K562 (cell line): ENCODE measurements around the gene ZBTB42. TPM values are rescaled to one million over a fixed set of nuclear protein-coding genes. Genes with fewer than 3 reads are reported as not detected.

ENCODE experiments used
- DEAF1 ChIP-seq: fragments of 450-650 bp; formaldehyde crosslinking; IDR thresholded peaks from 2 replicates; pipeline ENCODE4 v1.4.0; 2020; ENCODE audit warnings: mild to moderate bottlenecking, moderate library complexity
- ETV5 ChIP-seq: sonication (generic); formaldehyde crosslinking; IDR thresholded peaks from 2 replicates; pipeline ENCODE4 v1.4.0; 2020; ENCODE audit warnings: low read depth, mild to moderate bottlenecking, missing genetic modification reagents
- HDAC1 ChIP-seq, 2 experiments: fragments of 450-650 bp; IDR thresholded peaks; 2 replicates each; pipeline ENCODE4 v1.6.1; 2016 to 2017; ENCODE audit warnings: inconsistent platforms in 1 of 2, mild to moderate bottlenecking in 1 of 2, moderate library complexity in 1 of 2
- MNT ChIP-seq, 2 experiments: fragments of 450-650 bp; conservative IDR thresholded peaks; 2 replicates each; pipeline ENCODE4 v1.6.1; 2017; ENCODE audit warnings: mild to moderate bottlenecking in 2 of 2, moderate library complexity in 2 of 2
- RB1 ChIP-seq: fragments of 450-650 bp; IDR thresholded peaks from 2 replicates; pipeline ENCODE4 v1.6.1; 2017; ENCODE audit warnings: low read depth, mild to moderate bottlenecking
- RBM22 ChIP-seq: fragments of 200-400 bp; formaldehyde crosslinking; IDR thresholded peaks from 2 replicates; pipeline ENCODE4 v1.6.1; 2018; ENCODE audit warnings: low read length, low read depth; ENCODE audit not compliant: poor library complexity, severe bottlenecking
- SIN3A ChIP-seq, 2 experiments: fragments of 150-350 bp in 1 of 2; IDR thresholded peaks; 2 replicates each; pipeline ENCODE4 v1.6.1; 2011 to 2016; ENCODE audit warnings: borderline replicate concordance in 2 of 2, low read depth in 2 of 2, low read length in 2 of 2, mild to moderate bottlenecking in 2 of 2, moderate library complexity in 2 of 2; ENCODE audit not compliant: control insufficient read depth in 1 of 2
- SMARCA5 ChIP-seq: fragments of 450-650 bp; IDR thresholded peaks from 2 replicates; pipeline ENCODE4 v1.6.1; 2016
- polyA plus RNA-seq, 8 experiments: library from polyadenylated mRNA; depleted of rRNA in 4 of 8; stranded (reverse) in 5 of 8; unstranded in 3 of 8; fragments of >200 nt; fragmentation: Nextera tagmentation in 2 of 8; fragmentation: Illumina TruSeq in 1 of 8; extraction: Ambion mirVana in 2 of 8; extraction: Trizol in 1 of 8; gene quantifications; 2 replicates each; pipeline versions ENCODE4 v1.2.1 to v1.2.3, GENCODE V29; 2011 to 2014; ENCODE audit warnings: inconsistent platforms in 1 of 8, missing spikeins in 1 of 8
- total RNA-seq, 7 experiments: library from RNA; depleted of rRNA in 6 of 7; stranded (reverse); fragments of >200 nt in 6 of 7; fragmentation: Illumina TruSeq in 2 of 7; extraction: Trizol in 2 of 7; gene quantifications; 2 replicates each; pipeline versions ENCODE4 v1.2.1 to v1.2.3, GENCODE V29; 2011 to 2021; ENCODE audit warnings: low replicate concordance in 1 of 7
- TF ChIP-seq, protein P1 (sequence below), 2 experiments: fragments of 450-650 bp; IDR thresholded peaks; 2 replicates each; pipeline ENCODE4 v1.6.1; 2016; ENCODE audit warnings: mild to moderate bottlenecking in 2 of 2, borderline replicate concordance in 1 of 2, low read depth in 1 of 2, moderate library complexity in 1 of 2
- TF ChIP-seq, protein P2 (sequence below): fragments of 450-650 bp; formaldehyde crosslinking; IDR thresholded peaks from 2 replicates; pipeline ENCODE4 v1.4.0; 2022; ENCODE audit warnings: mild to moderate bottlenecking, moderate library complexity
- TF ChIP-seq, protein P3 (sequence below): fragments of 250-450 bp; sonication (Bioruptor Pico); IDR thresholded peaks from 2 replicates; pipeline ENCODE4 v1.8.0; 2022; ENCODE audit warnings: inconsistent platforms

ZBTB42 gene
- total and polyA plus RNA-seq, 9 of the 15 experiments (the other 6 are each of a cell fraction or from before 2014, with no cell fraction given), result 0.03 to 8.5 (median 2.4) TPM

GRCh38 chr14:104752735-104753527 lies 48.0 kb upstream of the ZBTB42 start, which contains the start of gene SIVA1 (continued):
- TF ChIP-seq, protein P1, sequence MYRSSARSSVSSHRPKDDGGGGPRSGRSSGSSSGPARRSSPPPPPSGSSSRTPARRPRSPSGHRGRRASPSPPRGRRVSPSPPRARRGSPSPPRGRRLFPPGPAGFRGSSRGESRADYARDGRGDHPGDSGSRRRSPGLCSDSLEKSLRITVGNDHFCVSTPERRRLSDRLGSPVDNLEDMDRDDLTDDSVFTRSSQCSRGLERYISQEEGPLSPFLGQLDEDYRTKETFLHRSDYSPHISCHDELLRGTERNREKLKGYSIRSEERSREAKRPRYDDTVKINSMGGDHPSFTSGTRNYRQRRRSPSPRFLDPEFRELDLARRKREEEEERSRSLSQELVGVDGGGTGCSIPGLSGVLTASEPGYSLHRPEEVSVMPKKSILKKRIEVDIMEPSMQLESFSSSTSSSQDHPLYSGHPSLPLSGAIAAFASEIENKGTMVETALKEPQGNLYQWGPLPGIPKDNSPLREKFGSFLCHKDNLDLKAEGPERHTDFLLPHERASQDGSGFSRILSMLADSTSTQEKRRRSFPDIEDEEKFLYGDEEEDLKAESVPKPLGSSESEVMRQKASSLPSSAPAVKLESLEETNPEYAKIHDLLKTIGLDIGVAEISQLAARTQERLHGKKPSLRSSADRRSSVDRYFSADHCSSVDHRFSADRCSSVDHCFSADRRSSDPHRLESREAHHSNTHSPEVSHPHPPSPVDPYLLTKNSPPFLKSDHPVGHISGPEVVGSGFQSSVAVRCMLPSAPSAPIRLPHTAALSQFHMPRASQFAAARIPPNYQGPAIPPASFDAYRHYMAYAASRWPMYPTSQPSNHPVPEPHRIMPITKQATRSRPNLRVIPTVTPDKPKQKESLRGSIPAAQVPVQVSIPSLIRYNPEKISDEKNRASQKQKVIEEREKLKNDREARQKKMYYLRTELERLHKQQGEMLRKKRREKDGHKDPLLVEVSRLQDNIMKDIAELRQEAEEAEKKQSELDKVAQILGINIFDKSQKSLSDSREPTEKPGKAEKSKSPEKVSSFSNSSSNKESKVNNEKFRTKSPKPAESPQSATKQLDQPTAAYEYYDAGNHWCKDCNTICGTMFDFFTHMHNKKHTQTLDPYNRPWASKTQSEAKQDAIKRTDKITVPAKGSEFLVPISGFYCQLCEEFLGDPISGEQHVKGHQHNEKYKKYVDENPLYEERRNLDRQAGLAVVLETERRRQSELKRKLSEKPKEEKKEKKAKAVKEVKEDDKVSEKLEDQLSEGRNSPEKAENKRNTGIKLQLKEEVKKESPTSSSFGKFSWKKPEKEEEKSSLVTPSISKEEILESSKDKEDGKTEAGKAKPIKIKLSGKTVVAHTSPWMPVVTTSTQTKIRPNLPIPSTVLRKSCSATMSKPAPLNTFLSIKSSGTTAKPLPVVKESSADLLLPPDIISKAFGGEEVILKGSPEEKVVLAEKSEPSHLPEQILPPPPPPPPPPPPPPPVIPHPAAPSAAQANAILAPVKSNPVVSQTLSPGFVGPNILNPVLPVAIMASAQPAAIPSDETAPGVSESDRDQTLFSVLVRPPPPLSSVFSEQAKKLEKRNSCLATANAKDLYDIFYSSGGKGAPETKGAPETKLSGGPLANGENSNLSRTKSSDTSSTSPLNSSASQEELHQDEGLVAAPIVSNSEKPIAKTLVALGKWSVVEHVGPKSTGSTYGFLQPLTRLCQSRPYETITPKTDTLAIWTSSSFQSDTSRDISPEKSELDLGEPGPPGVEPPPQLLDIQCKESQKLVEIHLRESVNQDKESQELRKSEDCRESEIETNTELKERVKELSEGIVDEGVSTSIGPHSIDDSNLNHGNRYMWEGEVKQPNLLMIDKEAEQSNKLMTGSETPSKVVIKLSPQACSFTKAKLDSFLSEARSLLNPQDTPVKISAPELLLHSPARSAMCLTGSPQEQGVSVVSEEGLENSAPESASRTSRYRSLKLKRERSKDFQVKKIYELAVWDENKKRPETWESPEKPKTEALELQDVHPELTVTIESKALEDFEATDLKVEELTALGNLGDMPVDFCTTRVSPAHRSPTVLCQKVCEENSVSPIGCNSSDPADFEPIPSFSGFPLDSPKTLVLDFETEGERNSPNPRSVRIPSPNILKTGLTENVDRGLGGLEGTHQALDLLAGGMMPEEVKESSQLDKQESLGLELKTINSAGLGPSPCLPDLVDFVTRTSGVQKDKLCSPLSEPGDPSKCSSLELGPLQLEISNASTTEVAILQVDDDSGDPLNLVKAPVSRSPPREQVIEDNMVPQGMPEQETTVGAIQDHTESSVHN (IDR thresholded peaks at IDR 0.05; ENCODE audit: borderline replicate concordance in 1 of 2, low read depth in 1 of 2), result no peak
- TF ChIP-seq ETV5 (0 out of 2 replicates have a peak, but pooled peaks have one; percentile 44), MNT (conservative IDR thresholded peaks at IDR 0.05) (peak; percentile 60 to 78; a peak in 3 of 4 replicates), HDAC1 (IDR thresholded peaks at IDR 0.05) (peak in 1 of 2 experiments; percentile 85; a peak in 2 of 4 replicates), RB1 (peak; percentile 34; the same call in 1 of the 2 replicates), SIN3A (IDR thresholded peaks at IDR 0.05; ENCODE audit: borderline replicate concordance in 2 of 2, control insufficient read depth in 1 of 2, low read depth in 2 of 2, low read length in 2 of 2) (peak in 1 of 2 experiments; percentile 83; a peak in 2 of 4 replicates), DEAF1 (no peak), RBM22 (no peak), SMARCA5 (no peak)
- TF ChIP-seq, protein P2, sequence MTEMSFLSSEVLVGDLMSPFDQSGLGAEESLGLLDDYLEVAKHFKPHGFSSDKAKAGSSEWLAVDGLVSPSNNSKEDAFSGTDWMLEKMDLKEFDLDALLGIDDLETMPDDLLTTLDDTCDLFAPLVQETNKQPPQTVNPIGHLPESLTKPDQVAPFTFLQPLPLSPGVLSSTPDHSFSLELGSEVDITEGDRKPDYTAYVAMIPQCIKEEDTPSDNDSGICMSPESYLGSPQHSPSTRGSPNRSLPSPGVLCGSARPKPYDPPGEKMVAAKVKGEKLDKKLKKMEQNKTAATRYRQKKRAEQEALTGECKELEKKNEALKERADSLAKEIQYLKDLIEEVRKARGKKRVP (CRISPR knock-in tag), result no peak
- TF ChIP-seq, protein P3, sequence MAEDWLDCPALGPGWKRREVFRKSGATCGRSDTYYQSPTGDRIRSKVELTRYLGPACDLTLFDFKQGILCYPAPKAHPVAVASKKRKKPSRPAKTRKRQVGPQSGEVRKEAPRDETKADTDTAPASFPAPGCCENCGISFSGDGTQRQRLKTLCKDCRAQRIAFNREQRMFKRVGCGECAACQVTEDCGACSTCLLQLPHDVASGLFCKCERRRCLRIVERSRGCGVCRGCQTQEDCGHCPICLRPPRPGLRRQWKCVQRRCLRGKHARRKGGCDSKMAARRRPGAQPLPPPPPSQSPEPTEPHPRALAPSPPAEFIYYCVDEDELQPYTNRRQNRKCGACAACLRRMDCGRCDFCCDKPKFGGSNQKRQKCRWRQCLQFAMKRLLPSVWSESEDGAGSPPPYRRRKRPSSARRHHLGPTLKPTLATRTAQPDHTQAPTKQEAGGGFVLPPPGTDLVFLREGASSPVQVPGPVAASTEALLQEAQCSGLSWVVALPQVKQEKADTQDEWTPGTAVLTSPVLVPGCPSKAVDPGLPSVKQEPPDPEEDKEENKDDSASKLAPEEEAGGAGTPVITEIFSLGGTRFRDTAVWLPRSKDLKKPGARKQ (CRISPR knock-in tag), result no peak
